Measurements from ENCODE around the gene STK38L. TPM values are rescaled to one million over a fixed set of nuclear protein-coding genes. Genes with fewer than 3 reads are reported as not detected.

Gene STK38L
- total and polyA plus RNA-seq, 2 experiments from 2014 or later = 20.3 to 30.0 TPM

GRCh38 chr12:27359578-27360340 is 115.7 kb downstream of the STK38L start:
- Histone ChIP-seq H3K9me3 (ENCODE audit: low read depth) (no peaks in the 10 kb centered on the region), H3K4me1 (ENCODE audit: low read depth) (no peaks in the 10 kb centered on the region), H3K27me3 (no peaks in the 10 kb centered on the region), H3K27ac (no peak overlapping the region), H3K4me3 (no peak overlapping the region), H3K36me3 (no peaks in the 10 kb centered on the region)
- DNase-seq (ENCODE audit: low read depth in 1 of 2, low spot score in 1 of 2) = peak in 1 of 2 donors; percentile 19
- no peak for TF ChIP-seq CTCF (IDR thresholded peaks at IDR 0.05; ENCODE audit: low read depth, low read length)

- no peaks in the 10 kb centered on the region for H3K36me3 ChIP-seq
- DNase-seq (ENCODE audit: low read depth in 1 of 2, low spot score in 1 of 2) = no peak
- H3K27ac ChIP-seq = no peak overlapping the region
Measured at GRCh38 chr12:27361372-27361771, 117.3 kb downstream of the STK38L start.

GRCh38 chr12:27366621-27367020 is 122.5 kb downstream of the STK38L start:
- Histone ChIP-seq H3K9me3 (ENCODE audit: low read depth) (no peaks in the 10 kb centered on the region), H3K4me3 (no peak overlapping the region), H3K27me3 (no peaks in the 10 kb centered on the region), H3K27ac (no peak overlapping the region), H3K36me3 (no peaks in the 10 kb centered on the region), H3K4me1 (ENCODE audit: low read depth) (no peaks in the 10 kb centered on the region)
- no peak for DNase-seq (ENCODE audit: low read depth in 1 of 2, low spot score in 1 of 2)
- TF ChIP-seq CTCF (IDR thresholded peaks at IDR 0.05; ENCODE audit: low read depth, low read length) = no peak

More at GRCh38 chr12:27361372-27361771, 117.3 kb downstream of the STK38L start:
- Histone ChIP-seq H3K9me3 (ENCODE audit: low read depth) (no peaks in the 10 kb centered on the region), H3K4me3 (no peak overlapping the region), H3K27me3 (no peaks in the 10 kb centered on the region), H3K4me1 (ENCODE audit: low read depth) (no peaks in the 10 kb centered on the region)
- TF ChIP-seq CTCF (IDR thresholded peaks at IDR 0.05; ENCODE audit: low read depth, low read length) = no peak

GRCh38 chr12:27367078-27367477 is 123.0 kb downstream of the STK38L start:
- no peak overlapping the region for H3K27ac ChIP-seq
- no peaks in the 10 kb centered on the region for H3K27me3 ChIP-seq

More at GRCh38 chr12:27367078-27367477, 123.0 kb downstream of the STK38L start:
- H3K4me1 ChIP-seq (ENCODE audit: low read depth) = no peaks in the 10 kb centered on the region
- no peak overlapping the region for H3K4me3 ChIP-seq
- peak in 1 of 2 donors; percentile 9 for DNase-seq (ENCODE audit: low read depth in 1 of 2, low spot score in 1 of 2)
- TF ChIP-seq CTCF (IDR thresholded peaks at IDR 0.05; ENCODE audit: low read depth, low read length) = no peak
- no peaks in the 10 kb centered on the region for H3K36me3 ChIP-seq
- H3K9me3 ChIP-seq (ENCODE audit: low read depth) = no peaks in the 10 kb centered on the region

Other genes starting within 250 kb of the STK38L start
- gene TM7SF3, start 229.9 kb upstream of the STK38L start, total RNA-seq = 50.8 and 65.5 TPM in 2 replicates
- 50.1 and 51.0 TPM in 2 replicates for gene TM7SF3, start 229.9 kb upstream of the STK38L start, polyA plus RNA-seq
- 21.6 and 26.8 TPM in 2 replicates for gene MED21, start 221.7 kb upstream of the STK38L start, total RNA-seq
- 27.9 and 35.5 TPM in 2 replicates for gene MED21, start 221.7 kb upstream of the STK38L start, polyA plus RNA-seq
- not detected in 2 replicates for gene C12orf71, start 161.7 kb upstream of the STK38L start, total RNA-seq
- not detected in 2 replicates for gene C12orf71, start 161.7 kb upstream of the STK38L start, polyA plus RNA-seq
- 0.98 and 1.2 TPM in 2 replicates for gene BMAL2, start 88.5 kb downstream of the STK38L start, total RNA-seq
- 0.72 and 1.4 TPM in 2 replicates for gene BMAL2, start 88.5 kb downstream of the STK38L start, polyA plus RNA-seq
- gene SMCO2, start 202.4 kb downstream of the STK38L start, total RNA-seq = not detected in 2 replicates
- gene SMCO2, start 202.4 kb downstream of the STK38L start, polyA plus RNA-seq = not detected in 2 replicates

Data from cardiac muscle cell (in vitro differentiated cells and primary cell).